HepG2 (cell line): Measurements from ENCODE around the gene DKKL1. TPM values are rescaled to one million over a fixed set of nuclear protein-coding genes. Genes with fewer than 3 reads are reported as not detected.
A peak's percentile ranks its signal among the peaks of the same experiment; 100 is the strongest.

ENCODE experiments used
- CTCF ChIP-seq: sonication (generic); formaldehyde crosslinking; IDR thresholded peaks from 2 replicates; pipeline ENCODE4 v1.5.0; 2020; ENCODE audit warnings: mild to moderate bottlenecking, missing genetic modification reagents, moderate library complexity
- EHMT2 ChIP-seq: fragments of 200-600 bp; sonication (generic); IDR thresholded peaks from 2 replicates; pipeline ENCODE4 v1.7.0; 2017; ENCODE audit warnings: antibody characterized with exemption, low read depth, low read length, borderline replicate concordance
- FIP1L1 ChIP-seq: fragments of 200-400 bp; formaldehyde crosslinking; IDR thresholded peaks from 2 replicates; pipeline ENCODE4 v1.6.1; 2018; ENCODE audit warnings: low read depth, mild to moderate bottlenecking, low read length, moderate library complexity, borderline replicate concordance; ENCODE audit not compliant: insufficient read depth
- HOMEZ ChIP-seq: IDR thresholded peaks from 2 replicates; pipeline ENCODE4 v1.6.1; 2016; ENCODE audit warnings: low read depth
- IRF2 ChIP-seq: IDR thresholded peaks from 2 replicates; pipeline ENCODE4 v1.6.1; 2018; ENCODE audit warnings: missing genetic modification reagents, missing compliant biosample characterization
- MTA1 ChIP-seq: sonication (generic); formaldehyde crosslinking; IDR thresholded peaks from 2 replicates; pipeline ENCODE4 v1.4.0; 2020; ENCODE audit warnings: missing genetic modification reagents, mild to moderate bottlenecking, borderline replicate concordance
- NFYC ChIP-seq: IDR thresholded peaks from 2 replicates; pipeline ENCODE4 v1.6.1; 2016; ENCODE audit warnings: missing genetic modification reagents, missing compliant biosample characterization
- NR2C2 ChIP-seq: sonication (generic); formaldehyde crosslinking; IDR thresholded peaks from 2 replicates; pipeline ENCODE4 v1.4.0; 2020; ENCODE audit warnings: missing genetic modification reagents, mild to moderate bottlenecking, moderate library complexity, borderline replicate concordance
- STAT5B ChIP-seq: sonication (generic); formaldehyde crosslinking; IDR thresholded peaks from 2 replicates; pipeline ENCODE4 v1.4.0; 2020; ENCODE audit warnings: missing genetic modification reagents
- THAP11 ChIP-seq: IDR thresholded peaks from 2 replicates; pipeline ENCODE4 v1.6.1; 2016; ENCODE audit warnings: missing biosample characterization, missing genetic modification reagents
- ZNF143 ChIP-seq: sonication (generic); formaldehyde crosslinking; IDR thresholded peaks from 2 replicates; pipeline ENCODE4 v1.4.0; 2020; ENCODE audit warnings: missing genetic modification reagents
- ZNF333 ChIP-seq: sonication (generic); formaldehyde crosslinking; IDR thresholded peaks from 2 replicates; pipeline ENCODE4 v1.4.0; 2020; ENCODE audit warnings: mild to moderate bottlenecking, missing genetic modification reagents, borderline replicate concordance
- ZNF550 ChIP-seq: sonication (generic); formaldehyde crosslinking; IDR thresholded peaks from 2 replicates; pipeline ENCODE4 v1.4.0; 2020; ENCODE audit warnings: mild to moderate bottlenecking, missing genetic modification reagents, borderline replicate concordance
- ZNF878 ChIP-seq: sonication (generic); formaldehyde crosslinking; IDR thresholded peaks from 2 replicates; pipeline ENCODE4 v1.8.1; 2023; ENCODE audit warnings: mild to moderate bottlenecking, missing genetic modification reagents, moderate library complexity
- ZNF879 ChIP-seq: sonication (generic); formaldehyde crosslinking; IDR thresholded peaks from 2 replicates; pipeline ENCODE4 v1.8.1; 2023; ENCODE audit warnings: missing genetic modification reagents
- ZSCAN9 ChIP-seq: IDR thresholded peaks from 2 replicates; pipeline ENCODE4 v1.6.1; 2016; ENCODE audit warnings: borderline replicate concordance
- polyA plus RNA-seq, 8 experiments: library from polyadenylated mRNA; depleted of rRNA in 3 of 8; stranded (reverse) in 7 of 8; unstranded in 1 of 8; fragments of >200 nt; fragmentation: Illumina TruSeq in 4 of 8; extraction: Trizol in 4 of 8; gene quantifications; 2 replicates each; pipeline versions ENCODE4 v1.2.1 to v1.2.3, GENCODE V29; 2011 to 2016; ENCODE audit warnings: low read depth in 4 of 8, missing spikeins in 1 of 8, mixed read lengths in 1 of 8; ENCODE audit not compliant: insufficient read depth in 1 of 8
- total RNA-seq, 5 experiments: library from RNA; depleted of rRNA; stranded (reverse); fragments of >200 nt; fragmentation: Illumina TruSeq; extraction: Trizol; gene quantifications; 2 replicates each; pipeline ENCODE4 v1.2.3, GENCODE V29; 2016; ENCODE audit warnings: low read depth in 1 of 5

The DKKL1 gene
- total and polyA plus RNA-seq, 2 of the 13 experiments (the other 11 are each of a cell fraction or from before 2014, with no cell fraction given), result 0.30 to 0.31 TPM

- TF ChIP-seq NR2C2 (CRISPR knock-in tag) (no peak), ZSCAN9 (CRISPR knock-in tag) (no peak), ZNF333 (no peak), CTCF (CRISPR knock-in tag) (peak; percentile 18; the same call in 1 of the 2 replicates), STAT5B (CRISPR knock-in tag) (no peak), ZNF879 (CRISPR knock-in tag) (no peak), MTA1 (CRISPR knock-in tag) (no peak), FIP1L1 (no peak), IRF2 (CRISPR knock-in tag) (no peak), NFYC (CRISPR knock-in tag) (peak; percentile 76), HOMEZ (CRISPR knock-in tag) (no peak), ZNF143 (peak; percentile 88), THAP11 (peak; percentile 96), EHMT2 (no peak), ZNF878 (CRISPR knock-in tag) (no peak), ZNF550 (CRISPR knock-in tag) (no peak)
Measured at GRCh38 chr19:49347835-49348234, 15.8 kb upstream of the DKKL1 start (continued).
